C1 segment of cervical spinal cord (tissue), 14 donors: ENCODE data around the gene RDH12.

ENCODE experiments used
- DNase-seq, 14 donors: peaks; one replicate each; lab custom pipeline; 2025; lab: John Stamatoyannopoulos, UW

The RDH12 gene

GRCh38 chr14:67748312-67748711 is 46.6 kb downstream of the RDH12 start:
- DNase-seq: no peak

GRCh38 chr14:67749341-67750084 is 47.8 kb downstream of the RDH12 start:
- DNase-seq: no peak

- no peak for DNase-seq
Measured at GRCh38 chr14:67756496-67756895, 54.8 kb downstream of the RDH12 start.

GRCh38 chr14:67757175-67757574 is 55.5 kb downstream of the RDH12 start:
- no peak for DNase-seq

GRCh38 chr14:67759916-67760315 is 58.2 kb downstream of the RDH12 start:
- DNase-seq: no peak

- DNase-seq: no peak
Measured at GRCh38 chr14:67762051-67762450, 60.4 kb downstream of the RDH12 start.

GRCh38 chr14:67763158-67763822 is 61.6 kb downstream of the RDH12 start:
- no peak for DNase-seq

- DNase-seq: no peak
Measured at GRCh38 chr14:67764496-67764895, 62.8 kb downstream of the RDH12 start.

- no peak for DNase-seq
Measured at GRCh38 chr14:67765192-67765834, 63.6 kb downstream of the RDH12 start.

GRCh38 chr14:67766035-67766680 is 64.5 kb downstream of the RDH12 start:
- peak in 4 of 14 donors; percentile 2 to 5 (median 4) for DNase-seq

GRCh38 chr14:67768219-67768618 is 66.5 kb downstream of the RDH12 start:
- no peak for DNase-seq

- no peak for DNase-seq
Measured at GRCh38 chr14:67773844-67774377, 72.2 kb downstream of the RDH12 start.

- DNase-seq: no peak
Measured at GRCh38 chr14:67776653-67777322, 75.1 kb downstream of the RDH12 start.

- no peak for DNase-seq
Measured at GRCh38 chr14:67778792-67779191, 77.1 kb downstream of the RDH12 start.

- DNase-seq: no peak
Measured at GRCh38 chr14:67782090-67782489, 80.4 kb downstream of the RDH12 start.
